GM12872 (cell line): ENCODE data around the gene C9.

ENCODE experiments used
- CTCF ChIP-seq: IDR thresholded peaks from 3 replicates; pipeline ENCODE4 v1.5.1; 2011; ENCODE audit warnings: low read depth, mild to moderate bottlenecking, low read length, moderate library complexity; ENCODE audit not compliant: insufficient read depth

The C9 gene

GRCh38 chr5:39384271-39384670 lies 20.0 kb upstream of the C9 start:
- TF ChIP-seq CTCF = no peak

DNA sequence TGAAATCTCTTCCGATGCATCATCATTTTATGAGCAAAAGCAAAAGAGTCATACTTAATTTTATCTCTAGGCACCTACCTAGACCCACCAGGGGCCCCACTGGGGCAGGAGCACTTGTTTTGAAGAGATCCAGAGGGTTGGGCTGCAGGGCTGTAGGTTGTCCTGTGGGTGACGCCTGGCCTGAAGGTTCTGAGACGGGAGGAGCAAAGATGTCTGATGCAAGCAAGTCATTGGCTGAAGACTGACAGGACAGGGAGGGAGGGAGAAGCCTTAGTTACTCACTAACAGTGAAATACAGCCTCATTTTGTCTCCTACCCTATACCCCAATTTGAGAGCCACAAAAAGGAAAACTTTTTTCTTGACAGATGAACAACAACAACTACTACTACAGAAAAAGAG lies 17.1 kb upstream of the C9 start:
- no peak for TF ChIP-seq CTCF

- TF ChIP-seq CTCF = no peak
Observed at GRCh38 chr5:39379693-39380092, 15.4 kb upstream of the C9 start.

- no peak for TF ChIP-seq CTCF
Observed at GRCh38 chr5:39377613-39378012, 13.3 kb upstream of the C9 start.

- TF ChIP-seq CTCF = peak; percentile 73
Observed at GRCh38 chr5:39376293-39376714, 12.0 kb upstream of the C9 start.

DNA sequence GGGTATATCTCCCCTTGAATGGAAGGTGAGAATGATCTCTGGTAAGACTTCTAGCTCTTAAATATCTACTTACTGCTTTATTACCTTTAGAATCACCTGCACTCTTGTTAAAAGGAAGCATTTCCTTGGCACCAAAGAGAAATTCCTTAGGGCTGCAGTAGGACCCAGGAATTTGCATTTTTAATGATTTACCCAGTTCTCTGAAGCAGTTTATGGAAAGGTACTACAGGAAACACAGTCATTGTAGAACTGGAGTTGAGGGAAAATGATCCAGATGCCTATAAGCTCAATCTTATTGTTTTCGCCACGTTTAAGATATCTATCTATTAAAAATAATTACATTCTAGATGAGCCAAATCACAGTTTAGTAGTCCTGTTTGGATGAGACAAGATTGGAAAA lies 9.5 kb upstream of the C9 start:
- TF ChIP-seq CTCF = no peak

DNA sequence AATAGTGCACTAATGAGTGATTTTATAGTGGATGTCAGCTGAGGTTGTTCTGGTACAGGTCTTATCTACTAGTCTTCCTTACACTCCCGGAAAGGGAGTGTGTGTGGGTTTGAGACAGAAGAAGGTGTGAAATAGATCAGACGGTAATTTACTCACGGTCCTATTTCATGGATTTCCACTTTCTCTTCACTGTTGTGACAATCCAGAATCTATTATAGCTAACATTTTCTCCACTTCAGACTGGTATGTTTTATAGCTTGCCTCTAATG lies 7.0 kb upstream of the C9 start:
- TF ChIP-seq CTCF = no peak
